ENCODE data around the gene OR2L3.
"Not testable (repeated sequence)": the region's sequence is repeated elsewhere in the genome, so short reads cannot be mapped to it uniquely, and the experiment has no call there.

The OR2L3 gene

DNA sequence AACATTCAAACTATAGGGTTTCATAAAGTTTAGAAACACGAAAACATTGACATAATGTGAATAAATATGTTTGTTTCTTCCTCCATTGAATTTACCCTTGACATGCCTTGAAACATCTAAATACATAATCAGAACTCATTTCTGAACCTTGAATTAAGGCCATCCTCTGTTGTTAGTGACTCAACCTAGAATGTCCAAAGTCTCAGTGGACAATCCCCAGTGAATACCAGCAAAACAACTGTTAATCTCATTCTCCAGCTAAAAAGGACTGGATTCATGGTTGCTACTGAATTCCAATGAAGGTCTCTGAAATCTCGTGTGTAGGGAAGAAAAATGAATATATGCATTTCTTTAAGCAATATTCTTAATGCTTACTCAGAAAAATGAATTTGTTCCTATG is 16.9 kb upstream of the OR2L3 start, which contains the start of gene OR2L2:
OR2L2 (plus strand) TSS at position 301 of the 400 bp plus-strand sequence. CDS start 8,198 bp downstream, outside the sequence.
- no peak within 1 kb of the TSS for H3K27ac ChIP-seq
- TF ChIP-seq, protein P1, sequence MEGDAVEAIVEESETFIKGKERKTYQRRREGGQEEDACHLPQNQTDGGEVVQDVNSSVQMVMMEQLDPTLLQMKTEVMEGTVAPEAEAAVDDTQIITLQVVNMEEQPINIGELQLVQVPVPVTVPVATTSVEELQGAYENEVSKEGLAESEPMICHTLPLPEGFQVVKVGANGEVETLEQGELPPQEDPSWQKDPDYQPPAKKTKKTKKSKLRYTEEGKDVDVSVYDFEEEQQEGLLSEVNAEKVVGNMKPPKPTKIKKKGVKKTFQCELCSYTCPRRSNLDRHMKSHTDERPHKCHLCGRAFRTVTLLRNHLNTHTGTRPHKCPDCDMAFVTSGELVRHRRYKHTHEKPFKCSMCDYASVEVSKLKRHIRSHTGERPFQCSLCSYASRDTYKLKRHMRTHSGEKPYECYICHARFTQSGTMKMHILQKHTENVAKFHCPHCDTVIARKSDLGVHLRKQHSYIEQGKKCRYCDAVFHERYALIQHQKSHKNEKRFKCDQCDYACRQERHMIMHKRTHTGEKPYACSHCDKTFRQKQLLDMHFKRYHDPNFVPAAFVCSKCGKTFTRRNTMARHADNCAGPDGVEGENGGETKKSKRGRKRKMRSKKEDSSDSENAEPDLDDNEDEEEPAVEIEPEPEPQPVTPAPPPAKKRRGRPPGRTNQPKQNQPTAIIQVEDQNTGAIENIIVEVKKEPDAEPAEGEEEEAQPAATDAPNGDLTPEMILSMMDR (IDR thresholded peaks at IDR 0.05): no peak
- no peak for TF ChIP-seq ZFX (IDR thresholded peaks at IDR 0.05; ENCODE audit: borderline replicate concordance)

DNA sequence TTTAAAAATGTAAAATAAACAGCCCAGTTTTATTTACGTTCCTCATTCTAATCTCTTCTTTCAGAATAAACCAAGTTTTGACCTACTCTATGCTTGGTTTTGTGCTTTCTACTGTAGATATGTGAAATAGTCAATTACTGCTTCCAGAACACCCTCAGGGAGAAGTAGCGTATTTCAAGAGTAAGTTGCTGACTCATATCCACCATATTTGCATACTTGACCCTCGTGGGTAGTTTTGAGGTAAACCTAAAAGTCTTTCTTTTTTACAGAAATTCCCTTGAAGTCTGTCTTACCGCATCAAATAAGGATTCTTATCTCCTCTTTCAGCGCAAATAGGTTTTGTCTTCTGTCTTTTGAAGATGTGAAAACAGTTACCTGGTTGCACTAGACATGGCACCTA is 1.4 kb upstream of the OR2L3 start:
- TF ChIP-seq, protein P1 (IDR thresholded peaks at IDR 0.05): no peak
- TF ChIP-seq ZFX (IDR thresholded peaks at IDR 0.05; ENCODE audit: borderline replicate concordance): no peak
- no peak overlapping the region for H3K27ac ChIP-seq

DNA sequence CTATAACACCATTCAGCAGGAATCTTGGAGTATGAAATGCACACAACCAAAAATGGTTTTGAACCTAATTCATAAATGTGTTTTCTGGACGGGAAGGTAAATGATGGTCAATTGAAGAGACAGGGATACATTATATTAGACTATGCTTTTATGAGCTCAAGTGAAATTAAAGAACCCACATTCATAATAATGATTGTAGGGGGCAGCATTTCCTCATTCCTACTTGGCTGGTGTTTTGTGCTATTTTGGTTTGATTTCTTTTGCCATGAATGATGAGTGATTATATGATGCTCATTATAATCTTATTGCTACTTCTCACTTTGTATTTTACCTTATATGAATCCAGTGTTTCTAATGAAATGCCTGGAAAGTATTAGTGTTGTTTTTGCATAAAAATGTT is 372 bp downstream of the OR2L3 start:
- TF ChIP-seq, protein P1 (IDR thresholded peaks at IDR 0.05): 0 out of 2 replicates have a peak, but pooled peaks have one; percentile 7
- no peak for TF ChIP-seq ZFX (IDR thresholded peaks at IDR 0.05; ENCODE audit: borderline replicate concordance)
- no peak overlapping the region for H3K27ac ChIP-seq

DNA sequence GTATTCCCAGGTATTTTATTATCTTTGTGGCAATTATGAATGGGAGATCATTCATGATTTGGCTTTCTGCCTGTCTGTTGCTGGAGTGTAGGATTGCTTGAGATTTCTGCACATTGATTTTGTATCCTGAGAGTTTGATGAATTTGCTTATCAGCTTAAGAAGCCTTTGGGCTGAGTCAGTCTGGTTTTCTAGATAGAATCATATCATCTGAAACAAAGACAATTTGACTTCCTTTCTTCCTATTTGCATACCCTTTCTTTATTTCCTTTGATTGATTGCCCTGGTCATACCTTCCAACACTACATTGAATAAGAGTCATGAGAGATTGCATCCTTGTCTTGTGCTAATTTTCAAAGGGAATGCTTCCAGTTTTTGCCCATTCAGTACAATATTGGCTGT is 8.0 kb downstream of the OR2L3 start:
- H3K27ac ChIP-seq: no peak overlapping the region
- no peak for TF ChIP-seq ZFX (IDR thresholded peaks at IDR 0.05; ENCODE audit: borderline replicate concordance)
- TF ChIP-seq, protein P1 (IDR thresholded peaks at IDR 0.05): no peak

DNA sequence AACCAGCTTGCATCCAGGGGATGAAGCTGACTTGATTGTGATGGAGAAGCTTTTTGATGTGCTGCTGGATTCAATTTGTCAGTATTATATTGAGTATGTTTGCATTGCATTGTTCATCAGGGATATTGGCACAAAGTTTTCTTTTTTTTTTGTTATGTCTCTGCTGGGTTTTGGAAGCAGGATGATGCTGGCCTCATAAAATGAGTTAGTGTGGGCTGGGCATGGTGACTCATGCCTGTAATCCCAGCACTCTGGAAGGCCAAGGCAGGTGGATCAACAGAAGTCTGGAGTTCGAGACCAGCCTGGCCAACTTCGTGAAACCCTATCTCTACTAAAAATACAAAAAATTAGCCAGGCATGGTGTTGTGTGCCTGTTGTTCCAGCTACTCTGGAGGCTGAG is 8.6 kb downstream of the OR2L3 start:
- TF ChIP-seq, protein P1 (IDR thresholded peaks at IDR 0.05): no peak
- no peak for TF ChIP-seq ZFX (IDR thresholded peaks at IDR 0.05; ENCODE audit: borderline replicate concordance)
- H3K27ac ChIP-seq: no peak overlapping the region

DNA sequence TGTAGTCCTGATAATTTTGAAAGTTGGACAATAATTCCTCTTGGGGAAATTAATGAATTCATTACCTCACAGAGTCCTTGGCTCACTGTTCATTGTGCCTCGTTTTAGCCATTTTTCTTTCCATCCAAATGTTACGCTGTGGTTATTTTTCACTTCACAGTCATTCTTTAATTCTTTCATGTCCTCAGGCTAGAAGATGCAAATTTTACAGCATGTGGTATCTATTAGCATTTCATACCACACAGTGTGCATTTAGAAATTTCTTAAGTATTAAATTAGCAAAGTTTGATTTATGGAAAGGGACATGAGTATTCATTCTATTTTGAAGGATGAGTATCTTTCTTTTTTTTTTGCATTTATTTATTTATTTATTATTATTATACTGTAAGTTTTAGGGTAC is 18.4 kb downstream of the OR2L3 start:
- H3K27ac ChIP-seq: no peak overlapping the region

DNA sequence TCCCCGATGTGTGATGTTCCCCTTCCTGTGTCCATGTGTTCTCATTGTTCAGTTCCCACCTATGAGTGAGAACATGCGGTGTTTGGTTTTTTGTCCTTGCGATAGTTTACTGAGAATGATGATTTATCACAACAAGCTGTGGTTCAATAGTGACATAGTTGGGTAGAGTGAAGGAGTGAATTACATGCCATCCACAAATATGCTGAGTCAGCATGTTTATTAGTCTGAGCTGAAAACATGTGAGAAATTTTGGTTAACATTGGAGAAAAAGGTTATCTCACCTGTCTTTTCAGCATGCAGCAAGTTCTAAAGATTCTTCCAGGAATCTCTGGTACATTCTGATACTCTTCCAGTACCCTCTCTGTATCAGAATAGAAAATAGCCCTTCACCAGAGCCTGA is 19.0 kb downstream of the OR2L3 start:
- TF ChIP-seq, protein P1 (IDR thresholded peaks at IDR 0.05): no peak
- no peak for TF ChIP-seq ZFX (IDR thresholded peaks at IDR 0.05; ENCODE audit: borderline replicate concordance)
- H3K27ac ChIP-seq: no peak overlapping the region

More for the DNA sequence above, 18.4 kb downstream of the OR2L3 start:
- TF ChIP-seq, protein P1 (IDR thresholded peaks at IDR 0.05): no peak
- TF ChIP-seq ZFX (IDR thresholded peaks at IDR 0.05; ENCODE audit: borderline replicate concordance): no peak

DNA sequence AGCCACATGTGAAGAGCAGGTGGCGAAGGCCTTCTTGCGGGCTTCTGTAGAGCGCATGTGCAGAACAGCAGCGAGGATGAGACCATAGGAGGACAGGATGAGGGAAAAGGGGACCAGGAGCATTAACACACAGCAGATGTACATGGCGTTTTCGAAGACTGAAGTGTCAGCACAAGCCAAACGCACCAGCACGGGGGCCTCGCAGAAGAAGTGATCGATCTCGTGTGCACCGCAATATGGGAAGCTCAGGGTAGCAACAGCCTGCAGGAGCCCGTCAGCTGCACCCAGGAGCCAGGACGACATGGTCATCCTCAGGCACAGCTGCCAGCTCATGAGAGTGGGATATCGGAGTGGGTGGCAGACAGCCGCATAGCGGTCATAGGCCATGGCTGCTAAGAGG is 37.2 kb downstream of the OR2L3 start:
- H3K27ac ChIP-seq: not testable (repeated sequence)
